ENCODE measurements around the gene RAP1GAP. TPM values are rescaled to one million over a fixed set of nuclear protein-coding genes. Genes with fewer than 3 reads are reported as not detected.

RAP1GAP gene
- polyA plus RNA-seq, 2 of the 4 experiments (the other 2 are of a cell fraction), result 5.4 to 16.7 TPM

DNA sequence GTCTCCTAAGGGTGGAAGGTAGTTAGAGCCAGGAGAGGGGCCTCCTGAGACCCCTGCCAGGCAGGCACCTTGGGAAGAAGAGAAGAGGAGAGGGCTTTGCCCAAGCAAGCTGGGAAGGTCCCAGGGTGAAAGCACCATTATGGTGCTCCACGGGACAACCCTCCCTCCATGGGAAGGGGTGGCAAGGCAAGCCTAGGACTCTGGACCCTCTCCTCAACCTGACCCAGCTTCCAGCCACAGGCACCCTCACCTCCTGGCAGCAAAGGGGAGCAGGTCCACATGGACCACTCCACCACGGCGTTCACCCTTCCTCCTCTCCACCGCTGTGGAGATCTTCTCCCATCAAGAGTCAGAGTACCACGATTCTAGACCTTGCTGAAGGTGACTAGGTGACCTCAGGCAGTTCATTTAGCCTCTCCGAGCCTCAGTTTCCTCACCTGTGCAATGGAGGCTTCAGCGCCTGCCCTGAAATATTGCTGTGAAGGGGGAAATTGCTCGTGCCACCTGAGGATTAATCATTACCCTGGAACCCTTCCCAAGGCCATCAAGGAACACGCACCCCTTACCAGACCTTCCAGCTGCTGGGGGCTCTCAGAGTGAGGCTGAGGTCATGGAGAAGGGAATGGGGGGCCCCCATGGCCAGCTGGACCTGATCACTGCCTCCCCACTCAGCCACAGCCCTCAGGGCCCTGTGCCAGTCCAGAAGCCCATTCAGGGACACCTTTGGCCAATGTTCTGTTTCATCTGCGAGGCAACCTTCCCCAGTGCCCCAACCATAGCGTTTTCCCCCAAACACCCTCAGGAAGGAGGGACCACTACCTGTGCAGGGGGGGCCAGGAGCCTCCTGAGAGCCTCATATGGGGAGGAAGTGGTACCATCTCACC lies 1.6 kb downstream of the RAP1GAP start:
- ChIA-PET CTCF (interaction anchor here (1.4 kb wide), 1 partner anchor 8 kb away, joined by 5 read pairs; no protein-coding TSS in a partner anchor), POLR2A (no interaction called here)
- Histone ChIP-seq H3K4me3 (no peak overlapping the region), H3K4me2 (no peak overlapping the region), H3K4me1 (0 out of 3 replicates have a peak, but pooled peaks cover 3% of the 10 kb centered on the region), H3K9me3 (no peaks in the 10 kb centered on the region), H3K27ac (no peak overlapping the region)
- TF ChIP-seq ATOH8 (CRISPR knock-in tag; IDR thresholded peaks at IDR 0.05; ENCODE audit: low read depth), result no peak
- no peak for TF ChIP-seq NR3C1 (IDR thresholded peaks at IDR 0.05)
- no peak for TF ChIP-seq PHF8 (IDR thresholded peaks at IDR 0.05; ENCODE audit: borderline replicate concordance, low read depth)
- no peak for TF ChIP-seq RCOR1 (IDR thresholded peaks at IDR 0.05; ENCODE audit: low read depth, low read length)
- TF ChIP-seq CEBPB (IDR thresholded peaks at IDR 0.05), result no peak
- TF ChIP-seq, protein P1, sequence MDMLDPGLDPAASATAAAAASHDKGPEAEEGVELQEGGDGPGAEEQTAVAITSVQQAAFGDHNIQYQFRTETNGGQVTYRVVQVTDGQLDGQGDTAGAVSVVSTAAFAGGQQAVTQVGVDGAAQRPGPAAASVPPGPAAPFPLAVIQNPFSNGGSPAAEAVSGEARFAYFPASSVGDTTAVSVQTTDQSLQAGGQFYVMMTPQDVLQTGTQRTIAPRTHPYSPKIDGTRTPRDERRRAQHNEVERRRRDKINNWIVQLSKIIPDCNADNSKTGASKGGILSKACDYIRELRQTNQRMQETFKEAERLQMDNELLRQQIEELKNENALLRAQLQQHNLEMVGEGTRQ (IDR thresholded peaks at IDR 0.05), result no peak
- no peak for TF ChIP-seq HEYL (CRISPR knock-in tag; IDR thresholded peaks at IDR 0.05)
- no peak for TF ChIP-seq NPAS2 (CRISPR knock-in tag; IDR thresholded peaks at IDR 0.05; ENCODE audit: borderline replicate concordance)
- no peak for TF ChIP-seq MAFK (IDR thresholded peaks at IDR 0.05; ENCODE audit: partially characterized antibody)
- TF ChIP-seq ELK1 (IDR thresholded peaks at IDR 0.05; ENCODE audit: low read depth, low read length), result no peak
- no peak for TF ChIP-seq EP300 (IDR thresholded peaks at IDR 0.05)
- TF ChIP-seq ZNF302 (CRISPR knock-in tag; IDR thresholded peaks at IDR 0.05), result no peak
- TF ChIP-seq GATA3 (IDR thresholded peaks at IDR 0.05; ENCODE audit: borderline replicate concordance), result no peak
- no peak for DNase-seq (ENCODE audit: low read depth in 1 of 2, low spot score in 1 of 2)
- 82% methylated on average over 8 of the region's 11 CpGs for WGBS (ENCODE audit: missing lambda C conversion rate)
- no peak for ATAC-seq
- FAIRE-seq, result no peak

GRCh38 chr1:21666576-21667320 lies 2.4 kb downstream of the RAP1GAP start:
- TF ChIP-seq CHD2 (IDR thresholded peaks at IDR 0.05; ENCODE audit: low read length, partially characterized antibody) (no peak), NFE2L2 (conservative IDR thresholded peaks at IDR 0.05; ENCODE audit: low read length) (no peak), NPAS2 (CRISPR knock-in tag; IDR thresholded peaks at IDR 0.05; ENCODE audit: borderline replicate concordance) (no peak), HOXB5 (CRISPR knock-in tag; IDR thresholded peaks at IDR 0.05) (no peak), HOXA7 (CRISPR knock-in tag; IDR thresholded peaks at IDR 0.05) (no peak), MYC (IDR thresholded peaks at IDR 0.05; ENCODE audit: borderline replicate concordance, low read length) (no peak), FOSL2 (IDR thresholded peaks at IDR 0.05) (no peak), FOSL2 (CRISPR knock-in tag; IDR thresholded peaks at IDR 0.05) (no peak), KDM1A (IDR thresholded peaks at IDR 0.05; ENCODE audit: low read depth) (no peak), RARB (CRISPR knock-in tag; IDR thresholded peaks at IDR 0.05) (no peak), ZFP36 (IDR thresholded peaks at IDR 0.05; ENCODE audit: borderline replicate concordance, partially characterized antibody) (no peak)
- TF ChIP-seq, protein P2, sequence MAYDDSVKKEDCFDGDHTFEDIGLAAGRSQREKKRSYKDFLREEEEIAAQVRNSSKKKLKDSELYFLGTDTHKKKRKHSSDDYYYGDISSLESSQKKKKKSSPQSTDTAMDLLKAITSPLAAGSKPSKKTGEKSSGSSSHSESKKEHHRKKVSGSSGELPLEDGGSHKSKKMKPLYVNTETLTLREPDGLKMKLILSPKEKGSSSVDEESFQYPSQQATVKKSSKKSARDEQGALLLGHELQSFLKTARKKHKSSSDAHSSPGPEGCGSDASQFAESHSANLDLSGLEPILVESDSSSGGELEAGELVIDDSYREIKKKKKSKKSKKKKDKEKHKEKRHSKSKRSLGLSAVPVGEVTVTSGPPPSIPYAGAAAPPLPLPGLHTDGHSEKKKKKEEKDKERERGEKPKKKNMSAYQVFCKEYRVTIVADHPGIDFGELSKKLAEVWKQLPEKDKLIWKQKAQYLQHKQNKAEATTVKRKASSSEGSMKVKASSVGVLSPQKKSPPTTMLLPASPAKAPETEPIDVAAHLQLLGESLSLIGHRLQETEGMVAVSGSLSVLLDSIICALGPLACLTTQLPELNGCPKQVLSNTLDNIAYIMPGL (CRISPR knock-in tag; IDR thresholded peaks at IDR 0.05; ENCODE audit: borderline replicate concordance), result no peak
- TF ChIP-seq, protein P1 (IDR thresholded peaks at IDR 0.05), result no peak
- 0 out of 3 replicates have a peak, but pooled peaks cover 3% of the 10 kb centered on the region for H3K4me1 ChIP-seq
- no peaks in the 10 kb centered on the region for H3K9me3 ChIP-seq
- CTCF ChIA-PET, result interaction anchor here (0.6 kb wide), 1 partner anchor 11 kb away, joined by 3 read pairs; no protein-coding TSS in a partner anchor
- DNase-seq (ENCODE audit: low read depth in 1 of 2, low spot score in 1 of 2), result no peak
- no peak for FAIRE-seq
- H3K27ac ChIP-seq, result no peak overlapping the region
- H3K4me3 ChIP-seq, result no peak overlapping the region
- ATAC-seq, result no peak
- WGBS (ENCODE audit: missing lambda C conversion rate), result 78% methylated on average over 14 of the region's 22 CpGs
- no peak overlapping the region for H3K4me2 ChIP-seq
- POLR2A ChIA-PET, result no interaction called here

Data from A549 (cell line).